T-helper 1 cell treated with Interleukin-12 subunit alpha and Interleukin-12 subunit beta and Interleukin-4 antibody, amounts not matched to agents 30 μg/mL and 1 μg/mL, for 36 hours (primary cell): ENCODE results near the gene PRR14.

ENCODE experiments used
- H3K27ac Mint-ChIP-seq: one replicate; pipeline ENCODE4 v1.8.0; 2021; ENCODE audit warnings: mild to moderate bottlenecking, mixed read lengths
- H3K27me3 Mint-ChIP-seq: one replicate; pipeline ENCODE4 v1.8.0; 2021; ENCODE audit warnings: low read depth, mixed read lengths
- H3K36me3 Mint-ChIP-seq: one replicate; pipeline ENCODE4 v1.8.0; 2021; ENCODE audit warnings: low read depth, mixed read lengths
- H3K4me1 Mint-ChIP-seq: one replicate; pipeline ENCODE4 v1.8.0; 2021; ENCODE audit warnings: low read depth, mixed read lengths
- H3K4me3 Mint-ChIP-seq: one replicate; pipeline ENCODE4 v1.8.0; 2021; ENCODE audit warnings: mild to moderate bottlenecking, moderate library complexity, mixed read lengths
- H3K9me3 Mint-ChIP-seq: one replicate; pipeline ENCODE4 v1.8.0; 2021; ENCODE audit warnings: mixed read lengths

The PRR14 gene

DNA sequence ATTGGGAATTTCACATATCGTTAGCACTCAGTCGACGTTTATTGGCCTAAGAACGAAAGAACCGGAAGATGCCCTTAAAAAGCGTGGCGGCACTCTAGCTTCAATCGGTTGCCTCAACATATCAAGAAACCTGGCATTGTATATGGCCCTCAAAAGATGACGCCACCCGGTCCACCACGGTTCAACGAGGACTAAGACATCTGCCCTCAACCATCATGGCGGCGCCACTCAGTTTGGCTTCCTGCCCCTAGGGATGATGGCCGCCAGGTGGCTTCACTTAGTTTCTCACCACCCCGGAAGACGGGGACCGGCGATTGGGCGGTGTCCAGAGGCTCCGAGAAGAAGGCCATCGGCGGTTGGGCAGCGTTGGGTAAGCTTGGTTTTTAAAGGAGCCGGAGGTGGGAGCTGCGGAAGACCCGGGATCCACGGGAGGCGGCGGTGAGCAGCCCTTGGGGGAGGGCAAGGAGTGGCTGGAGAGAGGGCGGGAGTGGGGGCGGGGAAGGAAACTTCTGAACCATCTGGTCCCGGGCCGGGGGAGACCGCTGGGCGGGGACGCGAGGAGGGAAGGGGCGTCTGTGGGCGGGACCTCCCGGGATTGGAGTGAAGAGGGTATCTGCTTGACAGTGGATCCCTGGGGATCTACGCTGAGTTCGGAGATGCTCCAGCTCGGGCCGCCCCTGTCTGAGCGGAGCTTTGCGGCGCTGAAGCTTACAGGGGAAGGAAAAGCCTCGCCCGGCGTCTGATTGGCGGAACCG, at the start of gene PRR14:
Gene PRR14 (plus strand): TSS at position 592 of the 755 bp plus-strand sequence. CDS start 686 bp downstream, outside the sequence.
- Mint-ChIP-seq H3K4me1 (peaks cover 26% of the 10 kb centered on the region), H3K4me3 (peak within 1 kb of the TSS; percentile 96), H3K27ac (peak within 1 kb of the TSS; percentile 97), H3K27me3 (no peaks in the 10 kb centered on the region), H3K9me3 (no peaks in the 10 kb centered on the region), H3K36me3 (peaks cover 25% of the 10 kb centered on the region)

DNA sequence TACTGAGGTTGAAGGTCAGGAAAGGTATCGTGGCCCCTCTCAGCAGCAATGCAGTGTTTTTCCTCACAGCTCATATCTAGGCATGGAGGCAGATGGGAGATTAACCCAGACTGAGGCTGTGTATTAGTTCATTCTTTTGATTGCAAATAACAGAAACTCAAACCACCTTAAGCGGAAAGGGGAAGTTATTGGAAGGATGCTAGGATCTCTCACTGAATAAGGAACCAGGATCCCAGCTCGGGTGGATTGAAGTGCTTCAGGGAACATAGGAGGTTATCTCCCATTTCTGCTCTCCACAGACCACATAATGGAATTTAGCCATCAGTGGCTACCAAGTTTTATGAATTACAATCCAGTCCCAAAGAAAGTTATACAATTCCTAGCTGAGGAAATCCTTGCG, 48.8 kb upstream of the PRR14 start:
- Mint-ChIP-seq H3K9me3 (no peaks in the 10 kb centered on the region), H3K36me3 (peaks cover 33% of the 10 kb centered on the region), H3K4me1 (peaks cover 8% of the 10 kb centered on the region), H3K27me3 (no peaks in the 10 kb centered on the region), H3K4me3 (no peak overlapping the region), H3K27ac (no peak overlapping the region)

DNA sequence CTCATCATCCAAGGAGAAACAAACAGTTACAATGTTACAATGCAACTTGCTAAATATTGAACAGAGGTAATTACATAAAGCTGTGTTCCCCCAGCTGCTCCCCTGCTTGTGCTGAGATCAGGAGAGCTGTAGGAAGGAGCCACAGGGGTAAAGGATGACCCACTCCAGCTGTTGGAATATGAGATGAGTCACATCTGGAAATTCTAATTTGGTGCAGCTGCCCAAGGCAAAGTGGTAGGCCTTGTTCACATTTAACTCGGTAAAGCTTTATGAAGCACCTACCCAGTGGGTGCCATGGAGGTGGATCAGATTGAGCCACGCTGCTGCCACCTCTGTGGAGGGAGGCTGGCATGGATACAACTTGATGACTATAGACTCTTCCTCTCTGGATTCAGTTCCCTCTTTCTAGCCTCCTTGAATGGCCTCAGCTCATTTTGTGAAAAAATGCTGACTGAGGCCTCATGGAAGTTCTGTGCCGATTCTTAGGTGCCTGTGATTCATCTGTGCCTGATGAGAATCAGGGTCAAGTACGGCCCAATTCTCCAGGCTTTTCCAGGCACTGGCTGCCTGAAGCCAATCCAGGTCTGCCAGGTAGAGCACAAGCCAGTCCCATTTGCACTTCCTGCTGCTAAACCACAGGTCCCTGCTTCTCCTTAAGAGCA, 48.0 kb upstream of the PRR14 start:
- Mint-ChIP-seq H3K36me3 (peaks cover 36% of the 10 kb centered on the region), H3K27me3 (no peaks in the 10 kb centered on the region), H3K27ac (no peak overlapping the region), H3K4me1 (peaks cover 9% of the 10 kb centered on the region), H3K9me3 (no peaks in the 10 kb centered on the region), H3K4me3 (no peak overlapping the region)

DNA sequence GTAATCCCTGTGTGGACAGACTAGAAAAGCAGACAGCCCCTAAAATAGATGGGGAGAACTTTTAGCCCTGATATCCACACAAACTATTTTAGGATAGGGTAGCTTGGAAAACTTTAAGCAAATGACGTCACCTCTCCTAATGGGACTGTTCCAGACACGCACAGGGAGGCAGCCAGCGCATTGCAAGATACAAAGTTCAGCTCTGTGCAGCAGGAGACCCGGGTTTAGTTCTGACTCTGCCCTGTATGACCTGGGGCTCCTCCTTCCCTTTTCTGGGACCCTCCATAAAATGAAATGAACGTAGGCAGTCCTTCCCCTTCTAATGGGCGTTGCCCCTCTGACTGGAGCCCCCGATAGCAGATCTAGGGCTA, 46.8 kb upstream of the PRR14 start:
- Mint-ChIP-seq H3K27me3 (no peaks in the 10 kb centered on the region), H3K4me1 (peaks cover 8% of the 10 kb centered on the region), H3K9me3 (no peaks in the 10 kb centered on the region), H3K27ac (no peak overlapping the region), H3K36me3 (peaks cover 36% of the 10 kb centered on the region), H3K4me3 (no peak overlapping the region)

DNA sequence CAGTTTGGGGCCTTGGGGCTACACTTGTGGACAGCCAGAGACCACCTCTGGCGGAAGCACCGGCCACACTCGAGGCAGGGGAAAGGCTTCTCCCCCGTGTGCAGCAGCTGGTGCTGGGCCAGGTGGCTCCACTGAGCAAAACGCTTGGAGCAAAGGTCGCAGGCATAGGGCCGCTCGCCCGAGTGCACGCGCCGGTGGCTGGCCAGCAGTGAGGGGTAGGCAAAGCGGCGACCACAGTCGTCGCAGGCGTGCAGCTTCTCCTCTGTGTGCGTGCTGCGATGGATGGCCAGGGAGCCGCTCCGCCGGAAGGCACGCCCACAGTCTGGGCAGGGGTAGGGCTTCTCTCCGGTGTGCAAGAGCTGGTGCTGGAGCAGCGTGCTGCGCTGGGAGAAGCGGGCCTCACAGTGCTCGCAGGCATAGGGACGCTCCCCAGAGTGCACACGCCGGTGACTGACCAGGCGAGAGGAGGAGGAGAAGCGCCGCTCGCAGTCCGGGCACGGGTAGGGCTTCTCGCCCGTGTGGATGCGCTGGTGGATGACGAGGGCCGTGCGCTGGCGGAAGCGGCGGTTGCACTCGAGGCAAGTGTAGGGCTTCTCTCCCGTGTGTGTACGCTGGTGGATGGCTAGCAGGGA, 46.3 kb upstream of the PRR14 start:
- Mint-ChIP-seq H3K27me3 (no peaks in the 10 kb centered on the region), H3K4me1 (peaks cover 11% of the 10 kb centered on the region), H3K4me3 (no peak overlapping the region), H3K27ac (no peak overlapping the region), H3K36me3 (peaks cover 36% of the 10 kb centered on the region), H3K9me3 (no peaks in the 10 kb centered on the region)

DNA sequence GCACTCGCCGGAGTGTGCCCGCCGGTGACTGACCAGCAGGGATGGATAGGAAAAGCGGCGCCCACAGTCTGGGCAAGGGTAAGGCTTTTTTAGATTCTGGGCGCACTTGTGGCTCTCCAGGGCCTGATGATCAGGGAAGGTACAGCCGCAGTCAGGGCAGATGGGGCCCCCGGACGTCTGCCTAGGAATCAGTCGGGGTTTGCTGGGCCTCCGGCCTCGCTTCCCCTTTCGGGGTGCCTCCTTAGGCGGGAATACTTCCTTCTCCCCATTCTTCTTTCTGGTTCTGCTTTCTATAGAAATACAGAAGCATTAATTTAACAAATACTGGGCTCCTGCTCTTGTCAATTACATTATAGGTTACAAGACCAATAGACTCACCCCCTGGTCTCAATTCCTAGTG, 45.6 kb upstream of the PRR14 start:
- no peak overlapping the region for H3K27ac Mint-ChIP-seq
- peaks cover 36% of the 10 kb centered on the region for H3K36me3 Mint-ChIP-seq
- no peak overlapping the region for H3K4me3 Mint-ChIP-seq

DNA sequence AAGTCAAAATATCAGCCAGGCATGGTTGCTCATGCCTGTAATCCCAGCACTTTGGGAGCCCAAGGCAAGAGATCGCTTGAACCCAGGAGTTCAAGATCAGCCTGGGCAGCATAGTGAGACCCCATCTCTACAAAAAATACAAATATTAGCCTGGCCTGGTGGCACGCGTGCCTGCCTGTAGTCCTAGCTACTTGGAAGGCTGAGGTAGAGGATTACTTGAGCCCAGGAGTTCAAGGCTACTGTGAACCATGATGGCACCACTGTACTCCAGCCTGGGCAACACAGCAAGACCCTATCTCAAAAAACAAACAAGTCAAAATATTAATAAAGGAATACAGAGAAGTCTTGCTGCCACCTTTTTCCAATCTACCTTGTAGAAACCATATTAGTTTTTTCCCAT, 44.8 kb upstream of the PRR14 start:
- Mint-ChIP-seq H3K27ac (no peak overlapping the region), H3K9me3 (no peaks in the 10 kb centered on the region), H3K4me1 (peaks cover 16% of the 10 kb centered on the region), H3K36me3 (peaks cover 34% of the 10 kb centered on the region), H3K27me3 (no peaks in the 10 kb centered on the region), H3K4me3 (no peak overlapping the region)

More for the DNA sequence above, 45.6 kb upstream of the PRR14 start:
- H3K27me3 Mint-ChIP-seq, result no peaks in the 10 kb centered on the region
- H3K9me3 Mint-ChIP-seq, result no peaks in the 10 kb centered on the region
- peaks cover 11% of the 10 kb centered on the region for H3K4me1 Mint-ChIP-seq

DNA sequence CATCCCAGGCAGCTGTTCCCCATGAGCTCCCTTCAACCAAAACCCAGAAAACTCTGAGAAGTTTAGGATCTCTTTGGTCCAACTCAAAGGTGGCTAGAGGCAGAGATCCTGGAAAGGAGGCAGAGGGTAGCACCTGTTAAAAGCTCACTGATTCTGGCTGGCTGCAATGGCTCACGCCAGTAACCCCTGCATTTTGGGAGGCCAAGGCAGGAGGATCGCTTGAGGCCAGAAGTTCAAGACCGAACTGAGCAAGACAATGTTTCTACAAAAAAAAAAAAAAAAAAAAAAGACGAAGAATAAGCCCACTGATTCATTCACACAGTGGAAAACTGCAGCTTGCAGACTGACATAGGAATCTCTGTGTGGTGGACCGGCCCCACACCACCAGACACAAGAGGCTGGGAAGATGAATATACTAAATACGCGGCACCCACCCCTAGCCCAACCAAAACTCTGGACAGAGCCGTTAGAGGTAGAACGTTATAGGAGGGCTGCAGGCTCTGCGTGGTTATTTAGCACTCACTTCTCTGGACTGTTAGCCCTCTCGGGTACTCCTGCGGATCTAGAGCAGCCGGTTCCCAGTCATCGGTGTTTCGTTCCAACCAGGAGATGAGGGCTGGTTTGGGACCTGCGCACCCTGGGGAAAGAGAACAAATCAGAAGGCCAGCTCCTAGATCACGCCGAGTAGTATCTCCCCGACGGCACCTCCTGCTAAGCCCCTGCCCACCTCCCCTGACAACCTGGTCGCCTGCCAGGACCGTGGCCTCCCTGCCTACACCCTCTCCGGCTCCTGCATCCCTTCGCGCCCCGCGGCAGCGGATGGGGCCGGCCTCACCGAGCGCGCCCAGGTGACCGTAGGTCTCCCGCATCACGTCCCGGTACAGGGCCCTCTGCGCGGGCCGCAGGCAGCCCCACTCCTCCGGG, 41.5 kb upstream of the PRR14 start:
- H3K4me1 Mint-ChIP-seq, result peaks cover 18% of the 10 kb centered on the region
- H3K4me3 Mint-ChIP-seq, result peak overlapping the region; percentile 89
- peaks cover 20% of the 10 kb centered on the region for H3K36me3 Mint-ChIP-seq
- no peaks in the 10 kb centered on the region for H3K27me3 Mint-ChIP-seq
- H3K9me3 Mint-ChIP-seq, result no peaks in the 10 kb centered on the region
- peak overlapping the region; percentile 81 for H3K27ac Mint-ChIP-seq

DNA sequence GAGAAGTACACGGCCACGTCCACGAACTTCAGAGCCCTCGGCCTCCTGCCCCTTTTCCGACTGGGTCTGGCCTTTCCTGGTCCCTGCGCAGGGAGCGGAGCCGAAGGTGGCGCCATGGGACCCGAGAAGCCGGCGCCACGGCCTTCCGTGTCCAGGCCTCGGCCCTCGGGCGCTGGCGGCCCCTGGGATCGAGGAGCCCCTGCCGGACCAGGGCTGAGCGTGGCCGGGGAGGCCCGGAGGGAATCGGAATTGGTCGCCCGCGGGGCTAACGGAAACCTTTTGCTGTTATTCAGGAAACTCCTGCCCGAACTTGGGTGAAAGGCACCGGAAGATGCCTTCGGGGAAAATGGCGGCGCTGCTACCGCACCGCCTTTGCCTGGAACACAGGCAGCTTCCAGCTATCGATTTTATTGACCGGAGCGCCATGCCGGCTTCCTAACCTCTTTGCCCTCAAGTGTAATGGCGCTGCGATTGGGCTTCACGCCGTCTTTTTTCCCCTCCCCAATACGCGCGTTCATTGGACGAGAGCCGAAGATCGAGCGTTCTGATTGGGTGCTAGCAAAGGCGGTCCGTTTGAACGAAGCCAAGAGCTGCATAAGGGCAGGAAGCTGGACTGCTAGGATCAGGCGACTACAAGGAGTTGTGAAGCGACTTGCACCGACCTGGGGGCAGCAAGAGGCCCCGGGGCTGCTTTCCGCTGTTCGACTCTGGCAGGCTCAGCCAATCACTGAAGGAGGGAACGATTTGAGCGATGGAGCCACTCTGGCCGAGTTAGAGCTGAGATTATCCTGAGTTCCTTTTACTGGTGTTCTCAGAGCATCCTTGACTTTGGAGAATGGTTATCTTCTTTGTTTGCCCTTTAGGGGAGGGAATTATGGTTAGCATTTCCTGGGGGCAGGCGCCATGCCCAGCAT, 40.6 kb upstream of the PRR14 start, which contains the start of gene ZNF689:
Gene ZNF689 (minus strand): TSS at position 464 of the 914 bp plus-strand sequence. CDS start 348 bp downstream, at position 116.
- Mint-ChIP-seq H3K27me3 (no peaks in the 10 kb centered on the region), H3K4me3 (peak within 1 kb of the TSS; percentile 89), H3K36me3 (peaks cover 13% of the 10 kb centered on the region), H3K4me1 (peaks cover 18% of the 10 kb centered on the region), H3K27ac (peak within 1 kb of the TSS; percentile 92), H3K9me3 (no peaks in the 10 kb centered on the region)

DNA sequence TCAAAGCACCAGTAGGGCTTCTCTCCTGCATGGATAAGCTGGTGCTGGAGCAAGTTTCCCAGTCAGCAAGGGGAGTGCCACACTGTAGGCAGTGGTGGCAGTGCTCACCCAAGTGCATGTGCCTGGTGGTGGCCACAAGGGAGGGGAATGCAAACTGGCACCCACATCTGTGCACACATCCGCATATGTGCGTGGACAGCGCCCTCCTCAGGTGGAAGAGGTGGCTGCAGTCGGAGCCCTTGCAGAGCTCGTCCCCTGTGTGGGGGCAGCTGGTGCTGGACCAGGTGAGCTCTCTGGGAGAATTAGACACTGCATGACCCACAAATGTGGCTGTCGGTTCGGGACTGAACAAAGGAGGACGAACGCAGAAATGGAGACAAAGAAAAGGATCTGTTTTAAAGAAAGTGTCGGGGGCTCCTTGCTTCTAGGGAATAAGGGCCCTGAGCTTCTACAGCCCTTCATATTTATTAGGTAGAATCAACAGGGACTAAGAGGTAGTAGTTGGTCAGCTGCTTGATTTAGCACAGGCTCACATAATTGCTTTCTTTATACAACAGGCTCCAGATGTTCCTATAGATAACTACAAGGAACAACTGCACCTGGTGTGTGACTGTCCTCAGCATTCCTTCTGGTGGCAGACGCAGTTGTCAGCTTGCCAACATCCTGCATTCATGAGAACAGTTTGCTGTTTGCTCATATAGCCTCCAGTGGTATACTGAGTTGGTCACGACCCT, 35.2 kb upstream of the PRR14 start:
- Mint-ChIP-seq H3K4me3 (no peak overlapping the region), H3K4me1 (peaks cover 6% of the 10 kb centered on the region), H3K9me3 (no peaks in the 10 kb centered on the region), H3K27ac (no peak overlapping the region), H3K36me3 (no peaks in the 10 kb centered on the region), H3K27me3 (peaks cover 18% of the 10 kb centered on the region)

DNA sequence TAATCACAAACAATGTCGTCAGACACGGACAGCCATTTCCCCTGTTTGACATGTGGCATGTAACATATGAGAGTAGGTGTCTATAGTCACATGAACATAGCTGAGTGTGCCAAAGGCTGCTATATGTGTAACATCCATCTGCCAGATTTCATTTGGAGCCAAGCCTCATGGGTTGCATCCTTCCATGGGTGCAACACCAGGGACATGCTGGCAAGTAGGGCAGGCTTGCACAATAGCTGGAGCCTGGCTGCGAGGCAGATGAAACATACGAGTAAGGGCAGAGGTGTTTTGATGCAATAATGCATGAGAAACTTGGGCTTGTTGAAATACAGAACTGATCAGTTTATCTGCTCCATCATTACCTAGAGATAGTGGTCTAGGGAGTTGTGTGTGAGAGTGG, 31.6 kb upstream of the PRR14 start:
- no peak overlapping the region for H3K27ac Mint-ChIP-seq

DNA sequence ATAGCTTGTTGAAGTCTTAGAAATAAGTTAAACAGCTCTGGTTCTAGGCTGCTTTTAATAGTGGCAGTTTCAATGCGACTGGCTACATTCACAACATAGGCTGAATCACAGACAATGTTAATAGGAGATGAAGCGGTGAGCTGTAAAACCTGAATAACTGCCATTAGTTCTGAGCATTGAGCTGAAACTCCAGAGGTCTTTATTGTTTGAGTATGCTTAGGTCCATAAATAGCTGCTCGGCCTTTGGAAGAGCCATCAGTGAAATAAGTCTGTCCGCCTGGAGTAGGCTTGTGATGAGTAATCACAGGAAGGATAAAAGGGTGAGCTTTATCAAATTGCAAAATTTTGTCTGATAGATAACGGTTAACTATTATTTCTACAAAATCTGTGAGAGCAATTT, 31.1 kb upstream of the PRR14 start:
- no peak overlapping the region for H3K4me3 Mint-ChIP-seq
- peaks cover 3% of the 10 kb centered on the region for H3K4me1 Mint-ChIP-seq
- no peaks in the 10 kb centered on the region for H3K9me3 Mint-ChIP-seq
- H3K27me3 Mint-ChIP-seq, result peaks cover 43% of the 10 kb centered on the region
- no peaks in the 10 kb centered on the region for H3K36me3 Mint-ChIP-seq
- no peak overlapping the region for H3K27ac Mint-ChIP-seq

More for the DNA sequence above, 31.6 kb upstream of the PRR14 start:
- H3K9me3 Mint-ChIP-seq, result no peaks in the 10 kb centered on the region
- peaks cover 43% of the 10 kb centered on the region for H3K27me3 Mint-ChIP-seq
- H3K36me3 Mint-ChIP-seq, result no peaks in the 10 kb centered on the region
- H3K4me1 Mint-ChIP-seq, result peaks cover 3% of the 10 kb centered on the region
- no peak overlapping the region for H3K4me3 Mint-ChIP-seq

DNA sequence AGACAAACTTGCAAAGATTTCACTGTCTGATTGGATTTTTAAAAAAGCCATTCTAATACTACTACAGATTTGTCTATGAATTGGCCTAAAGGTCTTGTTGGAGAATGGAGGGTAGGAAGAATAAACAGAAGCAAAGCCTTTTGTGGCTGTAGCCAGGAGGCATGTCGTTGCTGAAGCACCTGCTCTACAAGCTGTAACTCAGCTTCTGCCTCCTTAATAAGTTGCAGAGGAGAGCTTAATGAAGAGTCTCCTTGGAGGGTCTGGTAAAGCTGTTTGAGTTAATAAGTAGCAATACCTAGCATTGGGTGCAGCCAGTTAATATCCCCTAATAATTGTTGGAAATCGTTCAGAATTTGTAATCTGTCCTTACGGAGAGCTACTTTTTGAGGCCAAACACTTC, 30.6 kb upstream of the PRR14 start:
- Mint-ChIP-seq H3K27ac (no peak overlapping the region), H3K9me3 (no peaks in the 10 kb centered on the region), H3K4me3 (no peak overlapping the region), H3K36me3 (no peaks in the 10 kb centered on the region), H3K27me3 (peaks cover 43% of the 10 kb centered on the region), H3K4me1 (peaks cover 3% of the 10 kb centered on the region)
